A549 (cell line): Measurements from ENCODE around the gene PPP1R8.

Source experiments
- RFX5 ChIP-seq: fragments of 450-650 bp; IDR thresholded peaks from 2 replicates; pipeline ENCODE4 v1.7.1; 2014; ENCODE audit warnings: antibody characterized with exemption, mild to moderate bottlenecking, moderate library complexity
- TF ChIP-seq, protein P1 (sequence below): fragments of >200 bp; sonication (Bioruptor Twin); formaldehyde crosslinking; IDR thresholded peaks from 3 replicates; pipeline ENCODE4 v1.5.1; 2016

DNA sequence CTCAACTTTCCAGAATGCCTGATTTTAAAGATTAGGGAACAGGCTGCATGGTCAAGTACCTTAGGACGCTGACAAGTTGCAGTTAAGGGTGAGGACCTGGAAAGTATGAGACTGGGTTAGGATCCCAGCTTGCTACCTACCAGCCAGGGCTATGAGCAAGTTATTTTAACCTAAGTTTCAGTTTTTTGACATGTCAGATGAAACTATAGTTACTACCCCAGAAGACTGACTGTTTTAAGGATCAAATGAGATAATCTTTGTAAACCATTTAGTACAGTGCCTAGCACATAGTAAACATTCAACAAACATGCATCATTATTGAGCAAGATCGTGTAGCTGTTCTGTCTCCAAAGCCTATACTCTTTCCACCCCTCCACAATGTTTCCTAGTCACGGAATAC is 56.2 kb downstream of the PPP1R8 start:
- no peak for TF ChIP-seq RFX5
- TF ChIP-seq, protein P1, sequence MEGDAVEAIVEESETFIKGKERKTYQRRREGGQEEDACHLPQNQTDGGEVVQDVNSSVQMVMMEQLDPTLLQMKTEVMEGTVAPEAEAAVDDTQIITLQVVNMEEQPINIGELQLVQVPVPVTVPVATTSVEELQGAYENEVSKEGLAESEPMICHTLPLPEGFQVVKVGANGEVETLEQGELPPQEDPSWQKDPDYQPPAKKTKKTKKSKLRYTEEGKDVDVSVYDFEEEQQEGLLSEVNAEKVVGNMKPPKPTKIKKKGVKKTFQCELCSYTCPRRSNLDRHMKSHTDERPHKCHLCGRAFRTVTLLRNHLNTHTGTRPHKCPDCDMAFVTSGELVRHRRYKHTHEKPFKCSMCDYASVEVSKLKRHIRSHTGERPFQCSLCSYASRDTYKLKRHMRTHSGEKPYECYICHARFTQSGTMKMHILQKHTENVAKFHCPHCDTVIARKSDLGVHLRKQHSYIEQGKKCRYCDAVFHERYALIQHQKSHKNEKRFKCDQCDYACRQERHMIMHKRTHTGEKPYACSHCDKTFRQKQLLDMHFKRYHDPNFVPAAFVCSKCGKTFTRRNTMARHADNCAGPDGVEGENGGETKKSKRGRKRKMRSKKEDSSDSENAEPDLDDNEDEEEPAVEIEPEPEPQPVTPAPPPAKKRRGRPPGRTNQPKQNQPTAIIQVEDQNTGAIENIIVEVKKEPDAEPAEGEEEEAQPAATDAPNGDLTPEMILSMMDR = no peak
